ENCODE measurements around the gene KIAA0319L.

Gene KIAA0319L

DNA sequence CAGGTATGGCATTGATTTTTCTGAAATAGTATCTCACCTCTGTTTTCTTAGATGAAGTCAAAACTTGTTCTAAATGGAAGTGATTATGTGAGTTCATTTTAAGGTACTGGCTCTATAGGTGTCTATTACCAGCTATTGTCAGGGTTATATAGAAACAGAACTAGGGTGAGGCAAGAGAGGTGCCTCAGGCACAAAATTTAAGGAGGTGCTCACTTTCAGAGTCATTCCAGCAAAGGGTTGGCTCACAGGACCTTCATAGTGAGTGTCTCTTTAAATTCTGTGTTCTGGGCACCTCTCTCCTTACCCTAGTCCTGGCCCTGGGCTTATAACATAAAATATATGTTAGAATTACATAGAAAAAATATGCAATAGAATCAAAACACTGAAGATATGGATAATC is 49.3 kb downstream of the KIAA0319L start:
- H3K9me3 ChIP-seq (ENCODE audit: insufficient read depth, low read length, severe bottlenecking) = no peaks in the 10 kb centered on the region
- DNase-seq = no peak
- H3K27ac ChIP-seq (ENCODE audit: low read length) = no peak overlapping the region; the same call in 1 of the 2 replicates
- H2AFZ ChIP-seq (ENCODE audit: low read depth, low read length) = no peak overlapping the region
- peak overlapping the region; percentile 40; the same call in 1 of the 2 replicates for H3K4me2 ChIP-seq (ENCODE audit: insufficient read depth, low read length)
- ATAC-seq (ENCODE audit: insufficient read depth, low read depth) = no peak
- no peaks in the 10 kb centered on the region for H3K27me3 ChIP-seq (ENCODE audit: insufficient read depth, low read length, poor library complexity)
- peaks cover 14% of the 10 kb centered on the region for H3K79me2 ChIP-seq (ENCODE audit: insufficient read depth, low read length)
- peaks cover 13% of the 10 kb centered on the region; the same call in 1 of the 2 replicates for H4K20me1 ChIP-seq (ENCODE audit: insufficient read depth, low read length)
- H3K9ac ChIP-seq (ENCODE audit: low read depth, low read length) = no peak overlapping the region
- H3K4me1 ChIP-seq (ENCODE audit: insufficient read depth, low read length) = peaks cover 40% of the 10 kb centered on the region
- no peak for TF ChIP-seq EZH2 (IDR thresholded peaks at IDR 0.05; ENCODE audit: borderline replicate concordance, low read depth, low read length, severe bottlenecking)
- TF ChIP-seq, protein P1, sequence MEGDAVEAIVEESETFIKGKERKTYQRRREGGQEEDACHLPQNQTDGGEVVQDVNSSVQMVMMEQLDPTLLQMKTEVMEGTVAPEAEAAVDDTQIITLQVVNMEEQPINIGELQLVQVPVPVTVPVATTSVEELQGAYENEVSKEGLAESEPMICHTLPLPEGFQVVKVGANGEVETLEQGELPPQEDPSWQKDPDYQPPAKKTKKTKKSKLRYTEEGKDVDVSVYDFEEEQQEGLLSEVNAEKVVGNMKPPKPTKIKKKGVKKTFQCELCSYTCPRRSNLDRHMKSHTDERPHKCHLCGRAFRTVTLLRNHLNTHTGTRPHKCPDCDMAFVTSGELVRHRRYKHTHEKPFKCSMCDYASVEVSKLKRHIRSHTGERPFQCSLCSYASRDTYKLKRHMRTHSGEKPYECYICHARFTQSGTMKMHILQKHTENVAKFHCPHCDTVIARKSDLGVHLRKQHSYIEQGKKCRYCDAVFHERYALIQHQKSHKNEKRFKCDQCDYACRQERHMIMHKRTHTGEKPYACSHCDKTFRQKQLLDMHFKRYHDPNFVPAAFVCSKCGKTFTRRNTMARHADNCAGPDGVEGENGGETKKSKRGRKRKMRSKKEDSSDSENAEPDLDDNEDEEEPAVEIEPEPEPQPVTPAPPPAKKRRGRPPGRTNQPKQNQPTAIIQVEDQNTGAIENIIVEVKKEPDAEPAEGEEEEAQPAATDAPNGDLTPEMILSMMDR (IDR thresholded peaks at IDR 0.05; ENCODE audit: borderline replicate concordance, extremely low read depth, low read length, poor library complexity, severe bottlenecking) = no peak
- peaks cover 3% of the 10 kb centered on the region; the same call in 1 of the 2 replicates for H3K36me3 ChIP-seq (ENCODE audit: insufficient read depth, low read length)
- H3K4me3 ChIP-seq (ENCODE audit: low read depth in 1 of 2, low read length in 2 of 2) = no peak overlapping the region

DNA sequence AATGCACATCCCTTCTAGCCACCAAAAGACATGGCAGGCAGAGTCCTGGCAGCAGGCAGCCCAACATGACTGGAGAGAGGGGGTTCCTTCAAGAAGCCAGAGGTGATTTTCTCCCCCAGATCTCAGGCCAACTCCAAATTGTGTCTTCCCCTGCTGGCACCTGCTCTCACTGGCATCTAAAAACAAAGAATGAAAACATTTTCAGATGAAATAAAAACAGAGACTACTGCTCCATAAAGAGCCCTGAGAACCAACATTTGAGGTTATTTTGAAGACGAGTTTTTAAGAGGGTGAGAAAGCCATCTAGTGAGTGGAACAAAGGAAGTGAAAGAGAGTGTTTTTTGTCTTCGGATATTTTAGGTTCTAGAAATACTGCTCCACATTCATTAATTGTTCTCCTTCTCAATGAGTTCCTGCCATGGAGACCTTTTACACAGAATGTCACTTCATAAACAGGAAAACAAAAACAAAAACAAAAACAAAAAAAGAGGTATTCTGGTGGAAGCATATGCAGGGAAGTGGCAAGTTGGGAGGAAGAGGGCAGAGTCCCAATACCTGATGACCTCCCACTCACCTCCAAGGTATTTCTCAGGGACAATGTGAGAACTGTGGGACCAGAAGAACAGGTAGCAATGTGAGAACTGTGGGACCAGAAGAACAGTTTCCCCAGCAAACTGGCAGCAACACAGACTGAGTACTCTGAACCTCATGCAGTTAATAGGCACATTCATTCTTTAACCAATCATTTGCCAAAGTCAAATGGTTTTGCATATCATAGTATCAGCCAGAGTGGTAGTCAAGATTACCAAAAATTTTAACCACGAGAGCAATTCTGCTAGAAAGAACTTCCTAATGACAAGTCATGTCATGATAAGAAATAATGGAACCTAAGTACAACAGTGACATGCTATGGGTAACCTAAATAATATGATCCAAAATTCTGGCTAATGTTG is 50.0 kb downstream of the KIAA0319L start:
- H3K9ac ChIP-seq (ENCODE audit: low read depth, low read length) = peak overlapping the region; percentile 23

DNA sequence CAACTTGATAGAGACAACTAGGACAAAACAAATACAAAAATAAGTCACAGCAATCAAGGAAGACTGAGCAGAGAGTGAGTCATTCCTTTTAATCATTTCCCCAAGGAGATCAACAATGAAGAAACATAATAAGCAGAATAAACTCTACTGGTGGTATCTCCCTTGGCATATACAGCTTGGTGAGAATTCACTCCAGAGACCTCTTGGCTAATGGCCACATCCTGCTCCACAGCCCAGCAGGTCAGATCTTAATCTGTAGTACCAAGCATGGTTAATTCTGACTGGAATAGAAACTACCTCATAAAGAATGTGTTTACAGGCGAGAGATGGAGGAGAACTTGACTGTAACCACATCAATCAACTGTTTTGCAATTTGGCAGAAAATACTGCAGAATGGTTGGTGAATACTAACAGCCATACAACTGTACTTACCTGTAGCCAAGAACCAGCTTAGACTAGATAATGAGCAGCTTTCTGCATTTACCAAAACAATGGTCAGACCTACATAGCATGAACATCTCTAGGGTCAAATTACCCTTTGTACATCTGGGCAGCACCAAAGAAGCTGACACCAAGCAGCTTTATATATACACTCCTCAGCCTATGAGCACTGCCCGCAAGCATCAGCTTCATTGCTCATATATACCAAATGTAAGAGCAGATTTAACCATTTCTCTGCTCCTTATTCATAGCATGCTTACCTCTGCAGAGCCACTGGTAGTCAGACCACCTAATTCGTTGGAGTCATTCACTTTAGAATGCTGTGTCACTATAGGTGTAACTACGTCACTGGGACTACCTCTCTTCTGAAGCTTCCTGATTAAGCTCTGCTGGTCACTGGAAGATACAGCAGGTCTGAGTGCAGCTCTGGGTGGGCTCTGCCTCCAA is 51.0 kb downstream of the KIAA0319L start:
- DNase-seq (peak; percentile 81), ATAC-seq (ENCODE audit: insufficient read depth, low read depth) (peak; percentile 93)
- H2AFZ ChIP-seq (ENCODE audit: low read depth, low read length) = no peak overlapping the region
- H3K27me3 ChIP-seq (ENCODE audit: insufficient read depth, low read length, poor library complexity) = no peaks in the 10 kb centered on the region
- peak overlapping the region; percentile 84 for H3K27ac ChIP-seq (ENCODE audit: low read length)
- H3K9me3 ChIP-seq (ENCODE audit: insufficient read depth, low read length, severe bottlenecking) = no peaks in the 10 kb centered on the region
- H3K4me2 ChIP-seq (ENCODE audit: insufficient read depth, low read length) = peak overlapping the region; percentile 40
- peak overlapping the region in 1 of 2 experiments; percentile 8; a peak in 1 of 4 replicates for H3K4me3 ChIP-seq (ENCODE audit: low read depth in 1 of 2, low read length in 2 of 2)
- peaks cover 13% of the 10 kb centered on the region; the same call in 1 of the 2 replicates for H4K20me1 ChIP-seq (ENCODE audit: insufficient read depth, low read length)
- TF ChIP-seq, protein P1 (IDR thresholded peaks at IDR 0.05; ENCODE audit: borderline replicate concordance, extremely low read depth, low read length, poor library complexity, severe bottlenecking) = no peak
- no peak for TF ChIP-seq EZH2 (IDR thresholded peaks at IDR 0.05; ENCODE audit: borderline replicate concordance, low read depth, low read length, severe bottlenecking)
- H3K79me2 ChIP-seq (ENCODE audit: insufficient read depth, low read length) = peaks cover 14% of the 10 kb centered on the region
- peaks cover 3% of the 10 kb centered on the region; the same call in 1 of the 2 replicates for H3K36me3 ChIP-seq (ENCODE audit: insufficient read depth, low read length)
- peak overlapping the region; percentile 23 for H3K9ac ChIP-seq (ENCODE audit: low read depth, low read length)
- H3K4me1 ChIP-seq (ENCODE audit: insufficient read depth, low read length) = peaks cover 40% of the 10 kb centered on the region

More for the DNA sequence above, 50.0 kb downstream of the KIAA0319L start:
- no peak for TF ChIP-seq EZH2 (IDR thresholded peaks at IDR 0.05; ENCODE audit: borderline replicate concordance, low read depth, low read length, severe bottlenecking)
- TF ChIP-seq, protein P1 (IDR thresholded peaks at IDR 0.05; ENCODE audit: borderline replicate concordance, extremely low read depth, low read length, poor library complexity, severe bottlenecking) = no peak
- peak overlapping the region; percentile 84 for H3K27ac ChIP-seq (ENCODE audit: low read length)
- H3K4me3 ChIP-seq (ENCODE audit: low read depth in 1 of 2, low read length in 2 of 2) = peak overlapping the region in 1 of 2 experiments; percentile 5; a peak in 1 of 4 replicates
- peaks cover 14% of the 10 kb centered on the region for H3K79me2 ChIP-seq (ENCODE audit: insufficient read depth, low read length)
- H4K20me1 ChIP-seq (ENCODE audit: insufficient read depth, low read length) = peaks cover 13% of the 10 kb centered on the region; the same call in 1 of the 2 replicates
- H3K36me3 ChIP-seq (ENCODE audit: insufficient read depth, low read length) = peaks cover 3% of the 10 kb centered on the region; the same call in 1 of the 2 replicates
- H3K27me3 ChIP-seq (ENCODE audit: insufficient read depth, low read length, poor library complexity) = no peaks in the 10 kb centered on the region
- ATAC-seq (ENCODE audit: insufficient read depth, low read depth) = 0 out of 3 replicates have a peak, but pooled peaks have one; percentile 11
- no peaks in the 10 kb centered on the region for H3K9me3 ChIP-seq (ENCODE audit: insufficient read depth, low read length, severe bottlenecking)
- H3K4me2 ChIP-seq (ENCODE audit: insufficient read depth, low read length) = peak overlapping the region; percentile 40
- H2AFZ ChIP-seq (ENCODE audit: low read depth, low read length) = no peak overlapping the region; the same call in 1 of the 2 replicates
- peaks cover 40% of the 10 kb centered on the region for H3K4me1 ChIP-seq (ENCODE audit: insufficient read depth, low read length)
- DNase-seq = peak; percentile 25
